ENCODE data around the gene ARID3A. TPM values are rescaled to one million over a fixed set of nuclear protein-coding genes. Genes with fewer than 3 reads are reported as not detected.
A peak's percentile ranks its signal among the peaks of the same experiment; 100 is the strongest.

Gene ARID3A
- total RNA-seq, 1 experiment from 2014 or later, result 10.2 TPM

GRCh38 chr19:1015061-1015781, 89.4 kb downstream of the ARID3A start:
- Mint-ChIP-seq H3K9me3 (ENCODE audit: unreplicated experiment) (no peaks in the 10 kb centered on the region), H3K27ac (ENCODE audit: low read depth, unreplicated experiment) (no peak overlapping the region), H3K36me3 (ENCODE audit: insufficient read depth, unreplicated experiment) (peaks cover 33% of the 10 kb centered on the region), H3K27me3 (ENCODE audit: insufficient read depth, unreplicated experiment) (no peaks in the 10 kb centered on the region), H3K4me1 (ENCODE audit: insufficient read depth, unreplicated experiment) (peaks cover 17% of the 10 kb centered on the region), H3K4me3 (ENCODE audit: unreplicated experiment) (no peak overlapping the region)
- intact Hi-C loops (cut with micrococcal nuclease), result no loop called here
- POLR2A ChIA-PET, result interaction anchor here (0.7 kb wide), 1 partner anchor 12 kb away, joined by 3 read pairs; no protein-coding TSS in a partner anchor
- CTCF ChIA-PET, result no interaction called here
- TF ChIP-seq CTCF (IDR thresholded peaks at IDR 0.05; ENCODE audit: unreplicated experiment), result no peak
- BruUV-seq (replicated peaks), result no TSS peak
- DNase-seq (ENCODE audit: unreplicated experiment), result no peak

GRCh38 chr19:1015782-1016646, 90.2 kb downstream of the ARID3A start:
- Mint-ChIP-seq H3K27me3 (ENCODE audit: insufficient read depth, unreplicated experiment) (no peaks in the 10 kb centered on the region), H3K27ac (ENCODE audit: low read depth, unreplicated experiment) (peak overlapping the region; percentile 85), H3K9me3 (ENCODE audit: unreplicated experiment) (no peaks in the 10 kb centered on the region), H3K4me1 (ENCODE audit: insufficient read depth, unreplicated experiment) (peaks cover 17% of the 10 kb centered on the region), H3K4me3 (ENCODE audit: unreplicated experiment) (peak overlapping the region; percentile 66), H3K36me3 (ENCODE audit: insufficient read depth, unreplicated experiment) (peaks cover 37% of the 10 kb centered on the region)
- CTCF ChIA-PET, result interaction anchor here (0.6 kb wide), 1 partner anchor 19 kb away, joined by 3 read pairs; no protein-coding TSS in a partner anchor
- intact Hi-C loops (cut with micrococcal nuclease), result no loop called here
- no peak for DNase-seq (ENCODE audit: unreplicated experiment)
- no peak for TF ChIP-seq CTCF (IDR thresholded peaks at IDR 0.05; ENCODE audit: unreplicated experiment)
- no TSS peak for BruUV-seq (replicated peaks)
- POLR2A ChIA-PET, result interaction anchor here (0.7 to 2.3 kb wide), 4 partner anchors 12 to 628 kb away, joined by 3 to 17 read pairs (median 6); partner anchors contain the start of gene CNN2

DNA sequence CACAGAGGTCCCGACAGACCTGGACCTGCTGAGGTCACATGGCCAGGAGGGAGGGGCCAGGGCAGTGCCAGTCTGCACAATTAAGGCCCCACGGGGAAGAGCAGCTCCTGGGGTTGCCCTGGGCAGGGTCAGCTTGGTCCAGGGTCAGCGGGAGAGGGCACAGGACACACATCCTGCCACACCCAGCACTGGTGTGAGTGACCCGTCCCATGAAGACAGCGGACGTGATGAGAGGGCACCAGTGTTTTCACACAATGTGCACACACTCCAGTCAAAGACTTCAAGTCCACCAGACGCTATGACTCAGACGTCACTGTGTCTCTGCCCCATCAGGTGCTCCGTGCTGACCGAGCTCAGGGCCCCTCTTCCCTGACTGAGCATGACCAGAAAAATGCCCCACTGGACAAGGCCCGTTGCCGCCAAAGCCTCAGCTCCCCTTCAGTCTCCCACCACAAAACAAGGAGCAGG, 90.8 kb downstream of the ARID3A start:
- no TSS peak for BruUV-seq (replicated peaks)
- peaks cover 40% of the 10 kb centered on the region for H3K36me3 Mint-ChIP-seq (ENCODE audit: insufficient read depth, unreplicated experiment)
- H3K27me3 Mint-ChIP-seq (ENCODE audit: insufficient read depth, unreplicated experiment), result no peaks in the 10 kb centered on the region
- intact Hi-C loops (cut with micrococcal nuclease), result no loop called here
- CTCF ChIA-PET, result interaction anchor here (0.6 kb wide), 1 partner anchor 19 kb away, joined by 3 read pairs; no protein-coding TSS in a partner anchor
- peak overlapping the region; percentile 66 for H3K4me3 Mint-ChIP-seq (ENCODE audit: unreplicated experiment)
- TF ChIP-seq CTCF (IDR thresholded peaks at IDR 0.05; ENCODE audit: unreplicated experiment), result no peak
- H3K27ac Mint-ChIP-seq (ENCODE audit: low read depth, unreplicated experiment), result peak overlapping the region; percentile 85
- POLR2A ChIA-PET, result interaction anchor here (0.7 to 2.3 kb wide), 6 partner anchors 11 to 627 kb away, joined by 3 to 17 read pairs (median 6); partner anchors contain the start of gene CNN2
- peak; percentile 62 for DNase-seq (ENCODE audit: unreplicated experiment)
- H3K4me1 Mint-ChIP-seq (ENCODE audit: insufficient read depth, unreplicated experiment), result peaks cover 17% of the 10 kb centered on the region
- H3K9me3 Mint-ChIP-seq (ENCODE audit: unreplicated experiment), result no peaks in the 10 kb centered on the region
